GM12878 (cell line): ENCODE data around the gene TP53INP2. TPM values are rescaled to one million over a fixed set of nuclear protein-coding genes. Genes with fewer than 3 reads are reported as not detected.

ENCODE experiments used
- ATAC-seq: fragments of 200-7000 bp; cut with Tn5 transposase; 3 replicates; pipeline ENCODE4 v1.9.1; 2020; ENCODE audit warnings: mild to moderate bottlenecking, moderate library complexity
- BruUV-seq: library from RNA; stranded (reverse); fragments of 400-500 nt; replicated peaks from 2 replicates; lab custom pipeline; 2021; lab: Mats Ljungman, UMichigan
- CTCF ChIA-PET: fragments of 300-600 bp; sonication (Branson Sonifier 250); formaldehyde crosslinking; extraction: SDS; loops from one replicate; lab custom pipeline; 2021; ENCODE audit warnings: inconsistent platforms; lab: Yijun Ruan, JAX
- POLR2A ChIA-PET: fragments of 350-600 bp; formaldehyde crosslinking; extraction: SDS; loops from one replicate; lab custom pipeline; 2021; ENCODE audit warnings: inconsistent platforms; lab: Charles Lee
- RAD21 ChIA-PET: fragments of 300-600 bp; sonication (Branson Sonifier 250); formaldehyde crosslinking; loops from one replicate; lab custom pipeline; 2023; ENCODE audit warnings: antibody characterized with exemption; ENCODE audit not compliant: unreplicated experiment; lab: Charles Lee
- SMC1A ChIA-PET: fragments of 300-600 bp; sonication (Branson Sonifier 250); formaldehyde crosslinking; loops from one replicate; lab custom pipeline; 2023; ENCODE audit not compliant: unreplicated experiment, uncharacterized antibody; lab: Charles Lee
- DNase-seq: peaks from one replicate; pipeline ENCODE4 v3.0.0-alpha.2; 2011; ENCODE audit warnings: low read depth, low spot score
- FAIRE-seq: peaks from 3 replicates; lab custom pipeline; 2011; peaks lifted over from hg19 to GRCh38; lab: Jason Lieb, UNC
- H2AFZ ChIP-seq: 2 replicates; pipeline ENCODE4 v1.6.0; 2011; ENCODE audit warnings: low read depth, low read length, control low read depth; ENCODE audit not compliant: control insufficient read depth
- H3K27ac ChIP-seq: 2 replicates; pipeline ENCODE4 v1.5.1; 2011; ENCODE audit warnings: control low read depth; ENCODE audit not compliant: control insufficient read depth, insufficient read depth
- H3K27me3 ChIP-seq, 2 experiments: replicated peaks in 1 of 2; 2 replicates each; pipeline versions ENCODE4 v1.6.0 to v1.6.1; 2011; ENCODE audit warnings: low read length in 1 of 2; ENCODE audit not compliant: control insufficient read depth in 2 of 2, insufficient read depth in 2 of 2
- H3K36me3 ChIP-seq, 2 experiments: 2 replicates each; pipeline ENCODE4 v1.5.1; 2011; ENCODE audit warnings: low read length in 1 of 2; ENCODE audit not compliant: control insufficient read depth in 2 of 2, insufficient read depth in 2 of 2
- H3K4me1 ChIP-seq: 2 replicates; pipeline ENCODE4 v1.6.1; 2011; ENCODE audit warnings: mild to moderate bottlenecking, low read length, moderate library complexity, mixed read lengths; ENCODE audit not compliant: control insufficient read depth, insufficient read depth
- H3K4me2 ChIP-seq: 2 replicates; pipeline ENCODE4 v1.6.0; 2011; ENCODE audit warnings: control low read depth; ENCODE audit not compliant: control insufficient read depth, insufficient read depth
- H3K4me3 ChIP-seq: fragments of 200-600 bp; sonication (generic); 2 replicates; pipeline ENCODE4 v1.5.1; 2016
- H3K79me2 ChIP-seq: 2 replicates; pipeline ENCODE4 v1.6.0; 2011; ENCODE audit warnings: low read length; ENCODE audit not compliant: control insufficient read depth, insufficient read depth
- H3K9ac ChIP-seq: 2 replicates; pipeline ENCODE4 v1.8.0; 2011; ENCODE audit warnings: low read length, control low read depth, mixed read lengths; ENCODE audit not compliant: control insufficient read depth, insufficient read depth
- H3K9me3 ChIP-seq: replicated peaks from 3 replicates; pipeline ENCODE4 v1.5.1; 2011; ENCODE audit warnings: mild to moderate bottlenecking, low read length; ENCODE audit not compliant: control insufficient read depth, insufficient read depth
- H4K20me1 ChIP-seq: 2 replicates; pipeline ENCODE4 v1.6.0; 2011; ENCODE audit not compliant: control insufficient read depth, insufficient read depth
- CEBPB ChIP-seq, 2 experiments: fragments of 150-350 bp in 1 of 2; IDR thresholded peaks; 2 replicates each; pipeline ENCODE4 v1.6.1; 2012 to 2014; ENCODE audit warnings: low read depth in 2 of 2, low read length in 2 of 2, borderline replicate concordance in 1 of 2, inconsistent platforms in 1 of 2
- CREB1 ChIP-seq: IDR thresholded peaks from 2 replicates; pipeline ENCODE4 v1.6.1; 2012; ENCODE audit warnings: low read depth, mild to moderate bottlenecking, inconsistent platforms
- GABPA ChIP-seq: IDR thresholded peaks from 2 replicates; pipeline ENCODE4 v1.6.1; 2014; ENCODE audit warnings: antibody characterized with exemption, low read depth, mild to moderate bottlenecking, inconsistent platforms
- MEF2A ChIP-seq: IDR thresholded peaks from 2 replicates; pipeline ENCODE4 v1.6.1; 2011; ENCODE audit warnings: low read depth, mild to moderate bottlenecking, low read length, moderate library complexity; ENCODE audit not compliant: insufficient read depth
- MXI1 ChIP-seq: fragments of 150-350 bp; IDR thresholded peaks from 2 replicates; pipeline ENCODE4 v1.6.1; 2011; ENCODE audit warnings: low read depth, mild to moderate bottlenecking, inconsistent platforms, low read length, improper control_type of control experiment
- PML ChIP-seq: IDR thresholded peaks from 2 replicates; pipeline ENCODE4 v1.6.1; 2012; ENCODE audit warnings: low read length, inconsistent platforms
- SPI1 ChIP-seq: IDR thresholded peaks from 2 replicates; pipeline ENCODE4 v1.6.1; 2011; ENCODE audit warnings: low read depth, mild to moderate bottlenecking, low read length, moderate library complexity, borderline replicate concordance; ENCODE audit not compliant: insufficient read depth
- TCF3 ChIP-seq: IDR thresholded peaks from 2 replicates; pipeline ENCODE4 v1.6.1; 2012; ENCODE audit warnings: low read depth, mild to moderate bottlenecking, low read length, borderline replicate concordance; ENCODE audit not compliant: insufficient read depth
- in situ Hi-C: fragments of 300-500 bp; cut with MboI; formaldehyde crosslinking; loops from 9 replicates; pipeline ENCODE4 v1.14.3; 2018; ENCODE audit warnings: mixed read lengths
- intact Hi-C: fragments of 100-400 bp; cut with micrococcal nuclease; formaldehyde crosslinking; loops from one replicate; pipeline ENCODE4 v1.14.2; 2022; ENCODE audit not compliant: unreplicated experiment
- polyA plus RNA-seq, 11 experiments: library from polyadenylated mRNA; depleted of rRNA in 4 of 11; unstranded in 6 of 11; stranded (reverse) in 5 of 11; fragments of >200 nt; fragmentation: Nextera tagmentation in 4 of 11; fragmentation: Illumina TruSeq in 1 of 11; extraction: Ambion mirVana in 4 of 11; extraction: Trizol in 1 of 11; gene quantifications; 1 replicate in 1 of 11; 2 replicates in 10 of 11; pipeline versions ENCODE4 v1.2.1 to v1.2.3, GENCODE V29; 2011 to 2016; ENCODE audit warnings: inconsistent platforms in 2 of 11, missing spikeins in 2 of 11, low read depth in 1 of 11
- total RNA-seq, 4 experiments: library from RNA; depleted of rRNA in 3 of 4; stranded (reverse); fragments of >200 nt in 3 of 4; fragmentation: Illumina TruSeq in 1 of 4; extraction: Trizol in 1 of 4; gene quantifications; 2 replicates each; pipeline versions ENCODE4 v1.2.1 to v1.2.3, GENCODE V29; 2013 to 2021
- TF ChIP-seq, protein P1 (sequence below): fragments of 450-650 bp; IDR thresholded peaks from 2 replicates; pipeline ENCODE4 v1.6.1; 2017; ENCODE audit warnings: mild to moderate bottlenecking

Gene TP53INP2
- total and polyA plus RNA-seq, 10 of the 15 experiments (the other 5 are each of a cell fraction or from before 2014, with no cell fraction given), result 2.8 to 16.0 (median 4.0) TPM

DNA sequence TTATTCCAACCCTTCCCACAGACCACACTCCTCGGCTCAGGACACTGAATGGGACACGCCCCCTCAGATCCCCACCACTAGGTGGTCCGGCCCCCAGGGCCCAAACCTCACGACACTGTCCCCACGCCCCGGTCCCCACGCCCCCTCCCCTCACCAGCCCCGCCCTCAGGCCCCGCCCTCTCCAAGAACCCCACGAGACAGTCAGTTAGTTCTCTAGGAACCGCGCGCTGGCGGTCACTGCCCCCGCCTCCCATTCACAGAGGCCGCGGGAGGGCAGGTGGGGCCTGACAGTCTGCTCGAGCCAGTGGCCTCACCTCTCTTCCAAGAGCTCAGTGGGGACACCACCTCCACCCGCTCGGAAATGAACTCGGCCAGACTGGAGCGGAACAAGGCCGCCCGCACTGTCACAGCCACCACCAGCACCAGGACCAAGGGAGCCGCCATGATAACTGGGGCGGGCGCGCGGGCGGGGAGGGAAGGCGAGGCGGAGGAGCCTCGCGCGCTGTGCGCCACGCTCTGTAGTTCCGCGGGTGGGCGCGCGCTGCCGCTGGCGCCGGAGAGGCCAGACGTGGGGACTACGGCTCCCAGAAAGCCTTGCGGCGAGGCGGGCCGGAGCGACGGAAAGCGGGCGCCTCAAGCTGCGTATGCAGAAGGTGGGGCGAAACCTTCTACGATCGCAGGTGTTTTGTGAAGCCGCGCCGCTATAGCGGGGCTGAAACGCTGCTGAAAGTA, 27.3 kb upstream of the TP53INP2 start, which contains the start of gene PIGU (continued):
- no peak for TF ChIP-seq SPI1
- peak; percentile 92; the same call in 1 of the 2 replicates for TF ChIP-seq PML
- TF ChIP-seq TCF3, result peak; percentile 75
- TF ChIP-seq GABPA, result peak; percentile 62; the same call in 1 of the 2 replicates

DNA sequence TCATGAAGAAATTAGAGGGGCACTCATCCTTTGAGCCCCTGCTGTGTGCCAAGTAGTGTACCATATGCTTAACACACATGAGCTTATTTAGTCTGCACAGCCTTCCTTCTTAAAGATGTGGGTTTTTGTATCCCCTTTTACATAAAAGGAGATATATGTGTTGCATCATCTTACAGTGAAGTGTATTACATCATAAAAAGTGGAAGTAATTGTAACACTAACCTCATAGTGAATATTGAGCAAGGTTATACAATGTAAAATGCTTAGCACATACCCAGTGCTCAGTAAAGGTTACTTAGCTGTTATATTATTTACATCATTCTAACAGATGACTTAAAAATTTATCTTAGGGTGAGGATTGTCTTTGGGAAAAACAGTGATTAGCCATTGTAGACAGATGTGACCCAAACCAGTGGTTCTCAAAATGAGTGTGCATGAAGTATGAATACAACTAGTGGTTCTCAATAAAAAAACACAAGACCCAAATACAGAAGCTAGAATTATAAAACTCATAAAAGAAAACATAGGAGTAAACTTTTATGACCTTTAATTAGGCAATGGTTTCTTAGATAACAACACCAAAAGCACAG, 23.5 kb upstream of the TP53INP2 start:
- no peak for DNase-seq
- Histone ChIP-seq H3K4me2 (no peak overlapping the region), H4K20me1 (no peaks in the 10 kb centered on the region), H3K4me1 (no peaks in the 10 kb centered on the region; the same call in 1 of the 2 replicates), H2AFZ (no peak overlapping the region), H3K4me3 (no peak overlapping the region)
- intact Hi-C loops, result no loop called here
- RAD21 ChIA-PET, result interaction anchor here (0.6 to 2.2 kb wide), 5 partner anchors 22 to 368 kb away, joined by 3 to 5 read pairs (median 3); no protein-coding TSS in a partner anchor
- FAIRE-seq, result no peak
- POLR2A ChIA-PET, result interaction anchor here (0.5 to 0.7 kb wide), 2 partner anchors 9 to 14 kb away, joined by 3 read pairs; no protein-coding TSS in a partner anchor
- no TSS peak for BruUV-seq
- no peak for TF ChIP-seq MXI1
- TF ChIP-seq, protein P1, sequence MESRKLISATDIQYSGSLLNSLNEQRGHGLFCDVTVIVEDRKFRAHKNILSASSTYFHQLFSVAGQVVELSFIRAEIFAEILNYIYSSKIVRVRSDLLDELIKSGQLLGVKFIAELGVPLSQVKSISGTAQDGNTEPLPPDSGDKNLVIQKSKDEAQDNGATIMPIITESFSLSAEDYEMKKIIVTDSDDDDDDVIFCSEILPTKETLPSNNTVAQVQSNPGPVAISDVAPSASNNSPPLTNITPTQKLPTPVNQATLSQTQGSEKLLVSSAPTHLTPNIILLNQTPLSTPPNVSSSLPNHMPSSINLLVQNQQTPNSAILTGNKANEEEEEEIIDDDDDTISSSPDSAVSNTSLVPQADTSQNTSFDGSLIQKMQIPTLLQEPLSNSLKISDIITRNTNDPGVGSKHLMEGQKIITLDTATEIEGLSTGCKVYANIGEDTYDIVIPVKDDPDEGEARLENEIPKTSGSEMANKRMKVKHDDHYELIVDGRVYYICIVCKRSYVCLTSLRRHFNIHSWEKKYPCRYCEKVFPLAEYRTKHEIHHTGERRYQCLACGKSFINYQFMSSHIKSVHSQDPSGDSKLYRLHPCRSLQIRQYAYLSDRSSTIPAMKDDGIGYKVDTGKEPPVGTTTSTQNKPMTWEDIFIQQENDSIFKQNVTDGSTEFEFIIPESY, result no peak
- TF ChIP-seq MEF2A, result no peak
- TF ChIP-seq CEBPB (IDR thresholded peaks at IDR 0.05; ENCODE audit: borderline replicate concordance in 1 of 2, low read depth in 2 of 2, low read length in 2 of 2), result peak in 1 of 2 experiments; percentile 33; a peak in 1 of 4 replicates
- 0 out of 2 replicates have a peak, but pooled peaks have one; percentile 44 for TF ChIP-seq CREB1
- TF ChIP-seq, all 136 proteins: peak for 2
- in situ Hi-C loops, result no loop called here
- peaks cover 10% of the 10 kb centered on the region for H3K79me2 ChIP-seq
- no peak overlapping the region for H3K27ac ChIP-seq
- H3K27me3 ChIP-seq, result no peaks in the 10 kb centered on the region
- ChIA-PET CTCF (interaction anchor here (1.1 to 1.6 kb wide), 4 partner anchors 12 to 142 kb away, joined by 3 to 4 read pairs (median 3); partner anchors contain the start of gene TP53INP2), SMC1A (interaction anchor here (0.9 to 2.2 kb wide), 4 partner anchors 9 to 30 kb away, joined by 3 to 5 read pairs (median 4); no protein-coding TSS in a partner anchor)
- H3K36me3 ChIP-seq, result no peaks in the 10 kb centered on the region
- no peak for ATAC-seq
- H3K9me3 ChIP-seq, result no peaks in the 10 kb centered on the region
- H3K9ac ChIP-seq, result no peak overlapping the region
